Activated CD4-positive, alpha-beta T cell treated with anti-CD3 and anti-CD28 coated beads, Interleukin-2, amount 50 U/mL, for 48 hours (primary cell): Measurements from ENCODE around the gene ZDHHC9.

Experiments used
- DNase-seq, 2 experiments: peaks; one replicate each; pipeline ENCODE4 v3.0.0-alpha.2; 2020

The ZDHHC9 gene

DNA sequence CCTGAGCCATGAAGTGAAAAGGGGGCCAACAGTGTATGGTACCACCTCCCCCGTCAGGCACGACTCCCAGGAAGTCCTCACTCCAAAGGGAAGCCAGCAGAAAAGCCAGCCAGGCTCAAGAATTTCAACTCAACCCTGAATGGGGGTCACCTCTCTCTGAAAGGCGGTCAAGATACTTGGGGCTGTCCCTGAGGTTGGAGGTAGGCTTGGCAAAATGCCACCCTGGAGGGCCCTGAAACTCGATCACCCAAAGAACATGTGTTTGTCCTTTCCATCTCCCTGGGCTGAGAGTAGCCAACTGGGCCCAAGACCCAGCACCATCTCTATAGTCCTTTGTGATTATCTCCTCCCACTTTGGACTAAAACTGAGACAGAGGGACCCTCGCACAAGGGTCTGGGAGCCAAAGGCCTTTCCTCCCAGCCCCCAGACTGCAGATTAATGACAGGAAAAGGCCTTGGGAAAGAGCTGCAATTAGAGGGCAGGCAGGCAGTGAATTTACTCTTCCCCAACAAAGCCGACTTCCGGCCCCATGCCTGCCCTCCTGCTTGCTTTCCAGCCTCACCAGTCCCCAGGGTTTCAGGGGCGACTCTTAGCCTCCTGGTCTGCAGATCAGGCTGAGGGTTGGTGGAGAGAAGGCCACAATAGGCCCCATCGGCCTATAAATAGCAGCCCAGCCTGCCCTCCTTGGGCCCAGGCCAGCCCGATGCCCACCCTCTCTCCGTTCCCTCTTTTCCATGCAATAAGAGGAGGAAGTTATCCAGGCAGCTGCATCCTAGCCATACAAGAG is 58.3 kb downstream of the ZDHHC9 start:
- no peak for DNase-seq

DNA sequence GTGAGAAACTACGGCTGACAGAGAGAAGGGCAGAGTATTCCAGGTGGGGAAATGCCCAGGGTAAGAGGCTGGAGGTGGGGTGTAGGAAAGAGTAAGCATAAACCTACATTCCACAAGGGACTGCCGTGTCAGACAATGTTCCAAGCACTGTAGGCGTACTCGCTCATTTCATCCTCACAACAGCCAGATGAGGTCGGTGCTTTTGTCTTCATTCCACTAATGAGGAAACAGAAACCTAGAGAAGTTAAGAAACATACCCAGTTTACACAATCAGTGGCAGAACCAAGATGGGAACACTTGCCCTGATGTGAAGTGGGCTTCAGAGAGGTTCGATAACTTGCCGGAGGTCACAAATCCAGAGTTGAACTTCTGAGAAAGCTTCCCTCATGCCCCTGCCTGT is 59.3 kb downstream of the ZDHHC9 start:
- DNase-seq = no peak

DNA sequence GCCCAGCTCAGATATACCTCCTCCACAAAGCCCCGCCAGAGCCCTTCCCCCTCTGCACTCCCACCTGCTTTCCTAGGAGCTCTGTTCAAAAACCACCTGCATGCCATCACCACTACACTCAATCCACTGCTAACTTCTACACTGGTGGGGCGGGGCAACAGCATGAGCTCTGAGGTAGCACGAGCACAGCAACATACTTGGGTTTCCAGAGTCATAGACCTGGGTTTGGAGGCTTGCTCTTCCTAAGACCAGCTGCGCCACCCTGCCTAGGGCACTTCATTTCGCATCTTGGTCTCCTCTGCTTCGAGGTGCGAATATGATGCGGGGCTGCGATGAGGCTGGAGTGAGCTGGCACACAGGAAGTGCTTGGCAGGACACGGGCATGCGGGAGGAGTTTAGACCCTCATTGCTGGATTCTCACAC is 60.4 kb downstream of the ZDHHC9 start:
- DNase-seq = no peak

DNA sequence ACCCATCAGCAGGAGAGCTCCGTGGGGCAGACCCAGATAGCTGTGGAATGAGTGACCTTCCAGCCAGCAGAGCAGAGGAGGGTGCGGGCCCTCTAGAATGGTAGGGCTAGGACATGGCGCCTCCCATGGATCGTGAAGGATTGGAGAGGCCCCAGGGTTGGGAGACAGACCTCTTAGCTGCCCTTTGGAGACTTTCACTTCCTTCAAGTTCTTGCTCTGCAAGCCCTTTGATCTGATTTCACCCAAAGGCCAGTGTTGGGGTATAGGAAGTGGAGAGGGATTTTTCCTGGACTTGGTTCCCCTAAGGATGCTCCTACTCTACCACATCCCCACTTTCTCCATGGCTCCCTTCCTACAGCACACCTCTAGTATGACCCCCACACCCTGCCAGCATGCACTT is 61.0 kb downstream of the ZDHHC9 start:
- DNase-seq = no peak

DNA sequence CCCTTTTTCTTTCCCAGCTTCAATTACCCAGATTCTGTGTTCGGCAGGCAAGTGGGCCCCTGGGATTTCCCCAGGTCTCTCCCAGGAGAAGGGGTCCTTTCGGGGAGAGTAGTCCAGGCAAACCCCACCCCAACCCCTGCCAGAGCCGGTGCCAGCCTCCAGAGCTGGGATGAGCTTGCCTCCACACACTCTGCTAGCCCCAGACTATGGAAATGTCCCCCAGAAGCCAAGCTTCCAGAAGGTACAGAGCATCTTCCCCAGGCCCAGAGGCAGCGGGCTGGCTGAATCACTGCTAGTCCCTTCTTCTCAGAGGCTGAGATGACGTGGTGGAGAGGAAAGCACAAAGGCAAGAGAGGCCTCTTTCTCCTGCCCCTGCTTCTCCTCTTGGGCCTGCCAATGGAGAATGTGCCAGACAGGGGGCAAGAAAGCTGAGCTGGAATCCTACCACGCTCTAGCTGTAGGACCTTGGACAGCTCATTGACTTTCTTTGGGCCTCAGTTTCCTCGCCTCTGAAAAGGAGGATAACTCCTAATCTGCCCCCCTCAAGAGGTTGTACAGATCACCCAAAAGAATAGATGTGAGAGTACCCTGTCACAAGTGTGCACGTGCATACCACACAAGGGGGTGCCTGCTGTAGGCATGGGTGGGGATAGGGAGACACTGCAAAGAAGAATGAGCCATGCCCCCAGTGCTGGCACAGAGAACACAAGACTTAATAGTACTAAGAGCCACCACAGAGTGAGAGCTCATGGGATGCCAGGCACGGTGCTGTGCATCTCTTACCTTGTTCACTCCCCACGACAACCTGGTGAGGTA is 61.8 kb downstream of the ZDHHC9 start:
- peak; percentile 45 to 56 for DNase-seq

- peak; percentile 77 to 85 for DNase-seq
Measured at GRCh38 chrX:129781134-129781672, 62.5 kb downstream of the ZDHHC9 start.

DNA sequence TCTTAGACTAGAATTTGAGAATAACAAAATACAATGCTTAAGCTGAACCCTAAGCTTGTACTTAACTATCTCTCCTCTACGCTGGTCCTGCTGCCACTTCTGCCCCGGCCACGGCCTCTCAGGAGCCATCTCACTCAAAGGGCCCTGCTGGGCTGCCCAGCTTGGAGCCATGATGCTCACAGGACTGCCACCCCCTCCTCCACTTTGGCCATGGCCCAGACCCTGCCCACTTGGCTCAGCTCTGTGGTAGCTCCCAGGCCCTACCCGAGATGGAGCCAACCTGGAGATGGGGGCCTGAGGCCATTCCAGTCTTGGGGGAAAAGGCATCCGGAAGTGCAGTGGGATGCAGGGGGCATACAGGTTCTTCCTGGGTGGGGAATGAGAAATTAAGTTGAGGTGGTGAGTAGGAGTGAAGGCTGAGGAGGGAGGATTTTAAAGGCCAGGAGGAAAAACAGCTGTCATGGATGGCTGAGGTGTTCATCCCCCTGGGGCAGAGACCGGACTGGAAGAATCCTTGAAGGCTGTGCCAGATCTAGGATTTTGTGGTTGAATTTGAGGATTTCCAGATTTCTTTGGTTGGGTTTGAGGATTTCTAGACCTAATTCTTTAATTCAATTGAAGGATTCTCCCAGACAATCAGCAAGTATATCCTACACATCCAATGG is 63.1 kb downstream of the ZDHHC9 start:
- DNase-seq = no peak

DNA sequence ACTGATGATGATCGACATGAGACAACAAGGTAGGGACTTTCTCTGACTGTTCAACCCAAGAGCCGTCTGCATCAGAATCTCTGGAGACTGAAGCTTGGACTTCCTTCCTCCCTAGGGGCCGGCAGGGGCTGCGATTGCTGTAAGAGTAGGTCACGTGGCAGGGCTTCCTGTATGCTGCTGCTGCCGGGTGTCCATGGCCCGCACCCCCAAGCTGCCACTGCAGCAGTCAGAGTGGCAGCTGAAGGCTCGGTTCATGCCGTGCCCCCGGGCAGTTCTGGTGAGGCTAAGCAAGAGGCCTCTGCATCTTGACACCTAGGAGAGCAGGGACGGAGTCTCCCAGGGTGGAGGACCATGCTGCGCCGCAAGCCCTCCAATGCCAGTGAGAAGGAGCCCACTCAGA is 63.9 kb downstream of the ZDHHC9 start, which contains the start of gene SASH3:
Gene SASH3 (plus strand): TSS at position 203 of the 400 bp plus-strand sequence. CDS start 149 bp downstream, at position 352.
- DNase-seq = peak; percentile 61 to 73

- DNase-seq = no peak
Measured at GRCh38 chrX:129779086-129779672, 64.5 kb downstream of the ZDHHC9 start.

GRCh38 chrX:129777218-129778030 is 66.3 kb downstream of the ZDHHC9 start:
- peak; percentile 66 to 75 for DNase-seq

DNA sequence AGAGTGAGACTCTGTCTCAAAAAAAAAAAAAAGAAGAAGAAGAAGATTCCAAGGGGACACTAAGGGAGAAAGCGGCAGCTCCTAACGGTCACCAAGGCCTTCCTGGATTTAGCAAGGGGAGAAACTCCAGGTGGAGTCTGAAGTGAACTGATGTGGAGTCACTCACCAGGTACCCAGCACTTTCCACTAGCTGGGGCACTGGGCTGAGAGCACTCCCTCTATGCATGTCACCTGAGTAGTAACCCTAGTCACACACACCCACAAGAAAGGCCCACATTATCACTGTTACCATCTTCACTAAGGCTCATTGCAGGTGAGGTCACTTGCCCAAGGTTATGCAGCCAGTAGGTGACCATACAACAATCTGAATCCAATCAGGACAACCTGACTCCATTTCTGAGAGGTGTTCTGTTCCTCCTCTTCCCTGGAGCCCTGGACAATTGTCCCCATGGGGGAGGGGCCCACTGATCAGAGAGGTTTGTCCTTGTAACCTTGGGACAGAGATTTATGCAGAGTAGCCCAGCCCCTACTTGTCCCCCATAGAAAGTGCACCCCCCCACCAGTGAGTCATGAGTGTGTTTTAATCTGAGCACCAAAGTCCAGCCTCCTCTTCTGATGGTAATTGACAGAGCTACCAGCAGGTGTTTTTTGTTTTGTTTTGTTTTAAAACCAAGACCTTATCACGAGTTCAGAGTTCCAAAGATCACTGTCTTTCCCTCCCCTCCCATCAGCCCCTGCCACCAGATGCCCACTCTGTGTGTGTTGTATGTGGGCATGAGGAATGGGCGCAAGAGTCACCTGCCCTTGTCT is 69.8 kb downstream of the ZDHHC9 start:
- no peak for DNase-seq

DNA sequence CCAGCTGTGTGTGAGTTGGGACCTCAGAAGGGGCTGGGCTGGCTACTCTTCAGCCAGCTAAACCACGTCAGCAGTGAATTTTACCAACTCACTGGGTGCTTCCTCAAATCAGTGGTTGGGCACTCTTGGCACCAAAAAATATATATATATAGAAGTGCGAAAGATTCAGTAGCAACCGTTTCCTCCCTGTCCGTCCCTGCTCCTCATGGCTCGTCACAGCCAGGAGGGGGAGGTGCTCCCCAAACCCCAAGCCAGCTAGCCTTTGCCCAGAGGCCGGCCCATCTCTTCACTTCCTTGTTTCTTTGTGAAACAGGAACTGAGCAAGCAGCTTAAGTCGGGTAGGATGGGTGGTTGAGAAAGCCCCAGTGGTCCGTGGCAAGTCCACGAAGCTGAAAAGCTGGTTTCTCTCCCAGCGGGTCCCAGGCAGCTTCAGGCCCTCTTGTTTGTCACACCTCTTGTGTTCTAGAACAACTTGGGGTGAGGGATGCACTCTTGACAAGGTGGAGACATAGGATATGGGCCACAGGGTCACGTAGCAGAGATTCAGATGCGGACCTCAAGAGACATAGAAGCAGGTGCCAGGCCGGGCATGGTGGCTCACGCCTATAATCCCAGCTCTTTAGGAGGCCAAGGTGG is 70.8 kb downstream of the ZDHHC9 start:
- DNase-seq = peak; percentile 43 to 61

GRCh38 chrX:129771266-129771995 is 72.3 kb downstream of the ZDHHC9 start:
- no peak for DNase-seq

- peak; percentile 56 to 70 for DNase-seq
Measured at GRCh38 chrX:129769467-129770154, 74.1 kb downstream of the ZDHHC9 start.

DNA sequence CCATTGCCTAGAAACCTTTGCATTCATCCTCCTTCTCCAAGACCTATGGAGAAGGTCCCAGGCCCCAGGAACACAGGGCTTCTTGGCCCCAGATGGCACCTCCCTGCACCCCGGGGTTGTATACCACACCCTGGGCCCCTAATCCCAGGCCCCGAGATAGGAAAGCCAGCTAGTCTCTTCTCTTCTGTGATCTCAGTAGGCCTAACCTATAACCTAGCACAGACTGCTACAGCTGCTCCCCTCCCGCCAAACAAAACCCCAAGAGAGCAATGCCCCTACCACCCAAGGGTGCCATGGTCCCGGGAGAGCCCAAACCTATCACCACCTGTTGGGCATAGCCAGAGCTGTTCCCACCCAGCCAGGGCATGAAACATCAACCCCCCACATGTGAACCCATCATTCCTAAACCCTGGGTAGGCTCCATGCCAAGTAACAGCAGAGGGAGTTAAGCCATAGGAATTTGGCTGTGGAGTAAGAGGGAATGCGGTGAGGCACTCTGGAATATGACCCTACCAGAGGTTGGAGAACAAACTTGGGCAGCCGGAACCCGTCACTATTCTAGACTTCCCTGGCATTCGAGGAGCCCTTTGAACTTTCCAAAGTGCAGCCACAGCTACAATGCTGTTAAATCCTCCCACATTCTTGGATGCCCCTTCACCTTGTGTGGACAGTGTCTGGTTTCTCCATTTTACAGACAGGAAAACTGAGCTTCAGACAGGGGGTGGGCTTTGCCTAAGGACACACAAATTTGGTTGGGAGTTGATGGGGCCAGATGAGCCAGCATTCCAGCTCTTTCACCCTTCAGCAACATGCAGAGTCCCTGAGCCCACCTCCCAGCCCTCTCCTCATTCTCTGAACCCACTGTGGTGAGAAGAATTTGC is 74.9 kb downstream of the ZDHHC9 start:
- DNase-seq = no peak

DNA sequence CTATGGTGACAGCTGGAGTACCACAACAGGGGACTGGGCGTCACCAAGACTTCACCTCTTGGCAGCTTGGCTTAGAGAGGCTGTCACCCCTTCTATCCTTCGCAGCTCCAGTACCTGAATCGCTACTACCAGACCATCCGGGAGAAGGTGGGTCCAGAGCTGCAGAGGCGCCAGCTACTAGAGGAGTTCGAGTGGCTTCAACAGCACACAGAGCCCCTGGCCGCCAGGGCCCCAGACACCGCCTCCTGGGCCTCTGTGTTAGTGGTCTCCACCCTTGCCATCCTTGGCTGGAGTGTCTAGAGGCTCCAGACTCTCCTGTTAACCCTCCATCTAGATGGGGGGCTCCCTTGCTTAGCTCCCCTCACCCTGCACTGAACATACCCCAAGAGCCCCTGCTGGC is 75.5 kb downstream of the ZDHHC9 start:
- DNase-seq = no peak

DNA sequence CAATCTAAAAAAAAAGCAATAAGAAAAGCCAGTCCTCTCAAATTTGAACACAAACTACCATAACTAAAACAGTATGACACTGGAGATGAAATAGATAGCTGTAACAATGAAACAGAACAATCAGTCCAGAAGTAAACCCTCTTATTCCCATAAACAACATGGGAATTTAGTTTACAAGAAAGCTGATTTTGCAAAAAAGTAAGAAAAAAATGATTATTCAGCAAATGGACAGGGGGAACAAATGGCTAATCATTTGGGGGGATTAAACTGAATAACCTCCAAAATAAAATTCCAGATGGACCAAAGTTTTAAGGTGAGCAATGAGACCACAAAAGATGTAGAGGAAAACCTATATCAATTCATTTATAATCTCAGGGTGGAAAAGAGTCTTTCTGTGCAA is 80.0 kb downstream of the ZDHHC9 start:
- DNase-seq = no peak

DNA sequence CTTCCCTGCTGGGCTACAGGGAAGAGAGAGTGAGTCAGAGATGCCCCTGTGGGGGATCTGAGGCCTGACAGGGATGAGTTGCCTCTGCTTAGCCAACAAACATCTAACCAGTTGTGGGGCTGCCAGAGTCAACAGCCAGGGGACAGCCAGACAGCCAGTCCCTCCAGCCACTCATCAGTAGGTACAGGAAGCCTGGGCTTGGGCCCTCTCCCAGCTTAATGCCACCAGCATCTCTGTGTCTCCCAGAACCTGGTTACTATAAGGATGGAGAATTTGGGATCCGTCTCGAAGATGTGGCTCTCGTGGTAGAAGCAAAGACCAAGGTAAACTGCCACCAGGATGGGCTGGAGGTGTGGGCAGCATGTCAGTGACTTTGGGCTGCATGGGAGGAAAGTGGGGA is 81.2 kb downstream of the ZDHHC9 start:
- no peak for DNase-seq
